Loucy (cell line): ENCODE measurements around the gene JAG2.

Experiments used
- H2AFZ ChIP-seq: fragments of 200-600 bp; sonication (generic); 2 replicates; pipeline ENCODE4 v1.6.0; 2016; ENCODE audit warnings: antibody characterized with exemption, mild to moderate bottlenecking, low read length, moderate library complexity
- H3F3A ChIP-seq: fragments of 200-600 bp; 2 replicates; pipeline ENCODE4 v1.6.0; 2016; ENCODE audit warnings: antibody characterized with exemption, low read depth, mild to moderate bottlenecking
- H3K27me3 ChIP-seq: fragments of 200-600 bp; sonication (generic); 2 replicates; pipeline ENCODE4 v1.6.1; 2014; ENCODE audit warnings: low read length, mild to moderate bottlenecking; ENCODE audit not compliant: insufficient read depth, poor library complexity, severe bottlenecking
- H3K36me3 ChIP-seq: fragments of 200-600 bp; sonication (generic); 2 replicates; pipeline ENCODE4 v1.6.1; 2016; ENCODE audit warnings: low read length; ENCODE audit not compliant: insufficient read depth
- H3K4me1 ChIP-seq: fragments of 200-600 bp; sonication (generic); 2 replicates; pipeline ENCODE4 v1.5.1; 2014; ENCODE audit warnings: low read length, mild to moderate bottlenecking; ENCODE audit not compliant: insufficient read depth, poor library complexity, severe bottlenecking
- H3K4me2 ChIP-seq: fragments of 200-600 bp; sonication (generic); 2 replicates; pipeline ENCODE4 v1.6.0; 2014; ENCODE audit warnings: antibody characterized with exemption, low read length, low read depth, mild to moderate bottlenecking; ENCODE audit not compliant: poor library complexity, severe bottlenecking
- H3K4me3 ChIP-seq: fragments of 200-600 bp; sonication (generic); 2 replicates; pipeline ENCODE4 v1.5.1; 2014; ENCODE audit warnings: low read length, mild to moderate bottlenecking, mixed read lengths; ENCODE audit not compliant: poor library complexity, severe bottlenecking
- H3K79me2 ChIP-seq: fragments of 200-600 bp; sonication (generic); 2 replicates; pipeline ENCODE4 v1.6.1; 2014; ENCODE audit warnings: low read length; ENCODE audit not compliant: insufficient read depth
- H3K9ac ChIP-seq: fragments of 200-600 bp; sonication (generic); 2 replicates; pipeline ENCODE4 v1.6.0; 2014; ENCODE audit warnings: mild to moderate bottlenecking, low read depth, low read length, moderate library complexity; ENCODE audit not compliant: poor library complexity, severe bottlenecking
- H3K9me2 ChIP-seq: fragments of 200-600 bp; sonication (generic); replicated peaks from 2 replicates; pipeline ENCODE4 v1.6.1; 2016; ENCODE audit warnings: low read depth, low read length, mixed read lengths
- H3K9me3 ChIP-seq: fragments of 200-600 bp; sonication (generic); 2 replicates; pipeline ENCODE4 v1.6.1; 2014; ENCODE audit warnings: mild to moderate bottlenecking, antibody characterized with exemption, low read length, low read depth; ENCODE audit not compliant: insufficient read depth
- H4K20me1 ChIP-seq: fragments of 200-600 bp; sonication (generic); 2 replicates; pipeline ENCODE4 v1.6.0; 2014; ENCODE audit warnings: antibody characterized with exemption, low read length, mild to moderate bottlenecking; ENCODE audit not compliant: insufficient read depth, poor library complexity, severe bottlenecking
- CTCF ChIP-seq: fragments of 200-600 bp; sonication (generic); conservative IDR thresholded peaks from 2 replicates; pipeline ENCODE4 v1.5.1; 2014; ENCODE audit warnings: mild to moderate bottlenecking, antibody characterized with exemption, low read length
- EZH2phosphoT487 ChIP-seq: fragments of 200-600 bp; IDR thresholded peaks from 2 replicates; pipeline ENCODE4 v1.6.1; 2018; ENCODE audit warnings: antibody characterized with exemption, mild to moderate bottlenecking, moderate library complexity, borderline replicate concordance

JAG2 gene

GRCh38 chr14:105210266-105211025, 41.9 kb upstream of the JAG2 start:
- H3K4me3 ChIP-seq: no peak overlapping the region
- H3K4me2 ChIP-seq: no peak overlapping the region
- no peaks in the 10 kb centered on the region for H3K9me2 ChIP-seq
- no peaks in the 10 kb centered on the region for H3K27me3 ChIP-seq
- no peaks in the 10 kb centered on the region for H4K20me1 ChIP-seq
- no peaks in the 10 kb centered on the region for H3F3A ChIP-seq
- TF ChIP-seq EZH2phosphoT487 (no peak), CTCF (no peak)
- no peaks in the 10 kb centered on the region for H3K79me2 ChIP-seq
- H3K9ac ChIP-seq: no peak overlapping the region
- H3K9me3 ChIP-seq: no peaks in the 10 kb centered on the region
- H3K36me3 ChIP-seq: peaks cover 37% of the 10 kb centered on the region; the same call in 1 of the 2 replicates
- H3K4me1 ChIP-seq: no peaks in the 10 kb centered on the region
- H2AFZ ChIP-seq: no peak overlapping the region

- H3K27me3 ChIP-seq: no peaks in the 10 kb centered on the region
- no peaks in the 10 kb centered on the region for H3F3A ChIP-seq
- no peaks in the 10 kb centered on the region for H3K9me3 ChIP-seq
- no peaks in the 10 kb centered on the region for H3K79me2 ChIP-seq
- no peak overlapping the region for H3K4me3 ChIP-seq
- H3K9me2 ChIP-seq: no peaks in the 10 kb centered on the region
- no peak overlapping the region for H3K9ac ChIP-seq
- H2AFZ ChIP-seq: no peak overlapping the region
- H3K36me3 ChIP-seq: peaks cover 35% of the 10 kb centered on the region; the same call in 1 of the 2 replicates
- H3K4me1 ChIP-seq: no peaks in the 10 kb centered on the region
- H3K4me2 ChIP-seq: no peak overlapping the region
- TF ChIP-seq CTCF (no peak), EZH2phosphoT487 (no peak)
- no peaks in the 10 kb centered on the region for H4K20me1 ChIP-seq
Measured at GRCh38 chr14:105209646-105210045, 41.1 kb upstream of the JAG2 start.

- Histone ChIP-seq H3K27me3 (no peaks in the 10 kb centered on the region), H3F3A (no peaks in the 10 kb centered on the region), H2AFZ (no peak overlapping the region), H3K79me2 (no peaks in the 10 kb centered on the region), H3K9me2 (no peaks in the 10 kb centered on the region), H4K20me1 (no peaks in the 10 kb centered on the region), H3K4me1 (no peaks in the 10 kb centered on the region), H3K9me3 (no peaks in the 10 kb centered on the region), H3K36me3 (peaks cover 35% of the 10 kb centered on the region; the same call in 1 of the 2 replicates), H3K4me2 (no peak overlapping the region), H3K4me3 (no peak overlapping the region), H3K9ac (no peak overlapping the region)
- TF ChIP-seq CTCF: no peak
Measured at GRCh38 chr14:105209091-105209490, 40.5 kb upstream of the JAG2 start.
